Breast epithelium (tissue), 4 donors: ENCODE data around the gene DMXL2. TPM values are rescaled to one million over a fixed set of nuclear protein-coding genes. Genes with fewer than 3 reads are reported as not detected.
"Not testable (repeated sequence)": the region's sequence is repeated elsewhere in the genome, so short reads cannot be mapped to it uniquely, and the experiment has no call there.

Source experiments
- DNase-seq, 2 donors: peaks; one replicate each; pipeline ENCODE4 v3.0.0-alpha.2; 2019; ENCODE audit warnings: low spot score in 2 of 2
- H3K27ac ChIP-seq, 2 donors: fragments of 200-600 bp; sonication (generic) in 1 of 2; one replicate each; pipeline ENCODE4 v1.5.1; 2016 to 2019; ENCODE audit warnings: mild to moderate bottlenecking in 1 of 2
- H3K27me3 ChIP-seq, 2 donors: fragments of 200-600 bp; sonication (generic) in 1 of 2; one replicate each; pipeline versions ENCODE4 v1.5.1 to v1.6.0; 2017 to 2019; ENCODE audit warnings: control low read depth in 1 of 2, mild to moderate bottlenecking in 1 of 2
- H3K36me3 ChIP-seq: fragments of 200-600 bp; one replicate; pipeline ENCODE4 v1.5.1; 2019
- H3K4me1 ChIP-seq, 2 donors: fragments of 200-600 bp; sonication (generic); one replicate each; pipeline ENCODE4 v1.5.1; 2016 to 2019; ENCODE audit warnings: control low read depth in 1 of 2
- H3K4me3 ChIP-seq, 3 donors: fragments of 200-600 bp; sonication (generic); 1 replicate in 2 of 3; 2 replicates in 1 of 3; pipeline ENCODE4 v1.5.1; 2016 to 2019; ENCODE audit warnings: mild to moderate bottlenecking in 3 of 3, moderate library complexity in 2 of 3
- H3K9me3 ChIP-seq, 2 donors: fragments of 200-600 bp; sonication (generic) in 1 of 2; one replicate each; pipeline ENCODE4 v1.5.1; 2016 to 2019; ENCODE audit warnings: control low read depth in 1 of 2
- POLR2A ChIP-seq: fragments of 450-650 bp; IDR thresholded peaks from one replicate; pipeline ENCODE4 v1.6.1; 2016; ENCODE audit warnings: antibody characterized with exemption, mild to moderate bottlenecking, moderate library complexity
- POLR2AphosphoS5 ChIP-seq, 3 donors: sonication (generic); formaldehyde crosslinking; IDR thresholded peaks; one replicate each; pipeline ENCODE4 v1.6.1; 2017; ENCODE audit warnings: antibody characterized with exemption in 3 of 3
- intact Hi-C: fragments of 100-400 bp; cut with DNase I; formaldehyde crosslinking; loops from one replicate; pipeline ENCODE4 v1.15.1; 2023; ENCODE audit warnings: low total_unique reads
- total RNA-seq, 3 donors: library from RNA; depleted of rRNA; stranded (reverse); fragments of >200 nt; gene quantifications; one replicate each; pipeline ENCODE4 v1.1.0, GENCODE V29; 2016
- TF ChIP-seq, protein P1 (sequence below), 3 donors: fragments of 450-650 bp; IDR thresholded peaks; one replicate each; pipeline ENCODE4 v1.5.1; 2016 to 2017; ENCODE audit warnings: antibody characterized with exemption in 3 of 3, mild to moderate bottlenecking in 3 of 3, moderate library complexity in 3 of 3

Gene DMXL2
- total RNA-seq, 3 donors from 2014 or later = 28.5 to 73.9 (median 36.4) TPM

- Histone ChIP-seq H3K36me3 (no peaks in the 10 kb centered on the region), H3K4me1 (no peaks in the 10 kb centered on the region), H3K27ac (no peak overlapping the region), H3K27me3 (peaks cover 0 to 5% of the 10 kb centered on the region in 2 donors), H3K4me3 (no peak overlapping the region), H3K9me3 (no peaks in the 10 kb centered on the region)
- intact Hi-C loops = no loop called here
- no peak for TF ChIP-seq POLR2A
- TF ChIP-seq, protein P1, sequence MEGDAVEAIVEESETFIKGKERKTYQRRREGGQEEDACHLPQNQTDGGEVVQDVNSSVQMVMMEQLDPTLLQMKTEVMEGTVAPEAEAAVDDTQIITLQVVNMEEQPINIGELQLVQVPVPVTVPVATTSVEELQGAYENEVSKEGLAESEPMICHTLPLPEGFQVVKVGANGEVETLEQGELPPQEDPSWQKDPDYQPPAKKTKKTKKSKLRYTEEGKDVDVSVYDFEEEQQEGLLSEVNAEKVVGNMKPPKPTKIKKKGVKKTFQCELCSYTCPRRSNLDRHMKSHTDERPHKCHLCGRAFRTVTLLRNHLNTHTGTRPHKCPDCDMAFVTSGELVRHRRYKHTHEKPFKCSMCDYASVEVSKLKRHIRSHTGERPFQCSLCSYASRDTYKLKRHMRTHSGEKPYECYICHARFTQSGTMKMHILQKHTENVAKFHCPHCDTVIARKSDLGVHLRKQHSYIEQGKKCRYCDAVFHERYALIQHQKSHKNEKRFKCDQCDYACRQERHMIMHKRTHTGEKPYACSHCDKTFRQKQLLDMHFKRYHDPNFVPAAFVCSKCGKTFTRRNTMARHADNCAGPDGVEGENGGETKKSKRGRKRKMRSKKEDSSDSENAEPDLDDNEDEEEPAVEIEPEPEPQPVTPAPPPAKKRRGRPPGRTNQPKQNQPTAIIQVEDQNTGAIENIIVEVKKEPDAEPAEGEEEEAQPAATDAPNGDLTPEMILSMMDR (IDR thresholded peaks at IDR 0.05) = no peak
- no peak for TF ChIP-seq POLR2AphosphoS5 (IDR thresholded peaks at IDR 0.05)
- DNase-seq = no peak
Observed at GRCh38 chr15:51667478-51667877, 44.9 kb upstream of the DMXL2 start.

- no peak for TF ChIP-seq POLR2A
- TF ChIP-seq, protein P1 (IDR thresholded peaks at IDR 0.05) = no peak
- no peak for TF ChIP-seq POLR2AphosphoS5 (IDR thresholded peaks at IDR 0.05)
- Histone ChIP-seq H3K27me3 (no peaks in the 10 kb centered on the region), H3K4me1 (no peaks in the 10 kb centered on the region), H3K9me3 (no peaks in the 10 kb centered on the region), H3K27ac (no peak overlapping the region), H3K4me3 (no peak overlapping the region), H3K36me3 (no peaks in the 10 kb centered on the region)
- intact Hi-C loops = no loop called here
- no peak for DNase-seq
Observed at GRCh38 chr15:51661072-51661471, 38.5 kb upstream of the DMXL2 start.

DNA sequence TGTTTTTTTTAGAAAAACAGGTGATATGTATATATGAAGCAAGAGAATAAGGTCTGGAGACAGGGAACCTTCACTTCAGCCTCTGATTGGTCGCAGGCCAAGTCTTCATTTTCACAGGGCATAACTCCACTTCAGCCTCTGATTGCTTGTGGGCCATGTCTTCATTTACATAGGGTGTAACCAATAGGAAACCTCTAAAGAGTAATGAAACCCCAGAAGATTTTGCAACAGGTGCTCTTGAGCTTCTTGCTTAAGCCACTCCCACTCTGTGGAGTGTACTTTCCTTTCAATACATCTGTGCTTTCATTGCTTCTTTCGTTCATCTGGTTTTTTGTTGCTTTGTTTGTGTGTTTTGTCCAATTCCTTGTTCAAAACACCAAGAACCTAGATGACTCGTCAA is 36.1 kb upstream of the DMXL2 start:
- Histone ChIP-seq H3K4me3 (no peak overlapping the region), H3K4me1 (no peaks in the 10 kb centered on the region), H3K9me3 (no peaks in the 10 kb centered on the region), H3K27ac (no peak overlapping the region), H3K27me3 (no peaks in the 10 kb centered on the region), H3K36me3 (no peaks in the 10 kb centered on the region)
- DNase-seq = no peak
- intact Hi-C loops = no loop called here
- TF ChIP-seq, protein P1 (IDR thresholded peaks at IDR 0.05) = no peak
- TF ChIP-seq POLR2AphosphoS5 (IDR thresholded peaks at IDR 0.05) (no peak), POLR2A (no peak)

GRCh38 chr15:51655401-51656057 is 33.0 kb upstream of the DMXL2 start:
- DNase-seq, H3K4me3 ChIP-seq, intact Hi-C loops, H3K36me3 ChIP-seq, H3K4me1 ChIP-seq, H3K27me3 ChIP-seq, H3K9me3 ChIP-seq, H3K27ac ChIP-seq: not testable (repeated sequence)

DNA sequence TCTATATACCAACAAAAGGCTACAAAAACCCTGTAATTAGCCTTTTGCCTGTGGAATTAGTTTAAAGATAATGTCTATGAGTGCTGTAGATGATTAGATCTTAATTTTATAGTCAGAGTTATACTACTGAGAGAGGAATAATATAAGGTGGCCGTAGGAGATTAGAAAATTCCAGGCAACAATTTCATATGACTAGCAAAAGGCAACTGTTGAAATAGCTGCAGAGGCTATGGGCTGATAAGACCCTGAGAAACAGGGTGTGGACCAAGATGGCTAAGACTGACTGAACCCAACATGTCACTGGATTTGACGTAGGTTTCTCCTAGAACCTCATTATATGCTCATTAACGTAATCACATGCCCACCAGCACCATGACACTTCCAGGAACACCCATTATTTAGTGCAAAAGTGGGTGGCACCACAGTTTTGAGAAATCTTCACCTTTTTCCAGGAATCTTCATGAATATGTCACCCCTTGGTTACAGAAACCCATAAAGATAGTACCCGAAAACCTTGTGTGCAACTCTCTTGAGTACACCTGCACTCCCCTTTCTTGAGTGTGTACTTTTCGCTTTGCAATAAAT is 29.6 kb upstream of the DMXL2 start:
- H3K4me3 ChIP-seq = no peak overlapping the region
- intact Hi-C loops = no loop called here
- no peak for DNase-seq
- no peaks in the 10 kb centered on the region for H3K9me3 ChIP-seq
- H3K27me3 ChIP-seq = no peaks in the 10 kb centered on the region
- no peaks in the 10 kb centered on the region for H3K4me1 ChIP-seq
- H3K36me3 ChIP-seq = no peaks in the 10 kb centered on the region
- no peak overlapping the region for H3K27ac ChIP-seq
- TF ChIP-seq, protein P1 (IDR thresholded peaks at IDR 0.05) = no peak
- TF ChIP-seq POLR2AphosphoS5 (IDR thresholded peaks at IDR 0.05) (no peak), POLR2A (no peak)
